OCI-LY7 (cell line): ENCODE measurements around the gene EHBP1. TPM values are rescaled to one million over a fixed set of nuclear protein-coding genes. Genes with fewer than 3 reads are reported as not detected.

Experiments used
- BruUV-seq: library from RNA; stranded (reverse); fragments of 400-500 nt; replicated peaks from 2 replicates; lab custom pipeline; 2021; lab: Mats Ljungman, UMichigan
- CTCF ChIA-PET: fragments of 300-600 bp; sonication (Branson Sonifier 250); formaldehyde crosslinking; loops from one replicate; lab custom pipeline; 2022; ENCODE audit warnings: antibody characterized with exemption; ENCODE audit not compliant: unreplicated experiment; lab: Charles Lee
- POLR2A ChIA-PET: fragments of 300-600 bp; sonication (Branson Sonifier 250); formaldehyde crosslinking; loops from one replicate; lab custom pipeline; 2022; ENCODE audit warnings: antibody characterized with exemption; lab: Charles Lee
- DNase-seq: peaks from one replicate; pipeline ENCODE4 v3.0.0-alpha.2; 2015; ENCODE audit warnings: low spot score
- H2AFZ ChIP-seq: fragments of 200-600 bp; sonication (generic), shearing (Covaris generic); 2 replicates; pipeline ENCODE4 v1.6.1; 2014; ENCODE audit warnings: mild to moderate bottlenecking, antibody characterized with exemption, low read length, moderate library complexity
- H3K27ac ChIP-seq: fragments of 200-600 bp; sonication (generic); 2 replicates; pipeline ENCODE4 v1.5.1; 2014; ENCODE audit warnings: mixed run types, low read depth, mild to moderate bottlenecking, moderate library complexity, low read length, inconsistent platforms; ENCODE audit not compliant: poor library complexity, severe bottlenecking
- H3K36me3 ChIP-seq: fragments of 200-600 bp; sonication (generic); 2 replicates; pipeline ENCODE4 v1.6.1; 2014; ENCODE audit warnings: mild to moderate bottlenecking, antibody characterized with exemption, low read length, moderate library complexity, mixed read lengths; ENCODE audit not compliant: insufficient read depth
- H3K4me1 ChIP-seq: fragments of 200-600 bp; sonication (generic); 2 replicates; pipeline ENCODE4 v1.5.1; 2014; ENCODE audit warnings: mild to moderate bottlenecking, low read length; ENCODE audit not compliant: insufficient read depth, poor library complexity, severe bottlenecking
- H3K4me2 ChIP-seq: fragments of 200-600 bp; sonication (generic); 2 replicates; pipeline ENCODE4 v1.6.1; 2014; ENCODE audit warnings: mild to moderate bottlenecking, low read length
- H3K4me3 ChIP-seq: fragments of 200-600 bp; sonication (generic); 2 replicates; pipeline ENCODE4 v1.5.1; 2014; ENCODE audit warnings: mild to moderate bottlenecking, low read depth, low read length; ENCODE audit not compliant: poor library complexity, severe bottlenecking
- H3K79me2 ChIP-seq: fragments of 200-600 bp; sonication (generic); 2 replicates; pipeline ENCODE4 v1.6.1; 2016; ENCODE audit warnings: low read depth, mild to moderate bottlenecking, low read length, moderate library complexity, mixed read lengths; ENCODE audit not compliant: insufficient read depth
- H3K9me2 ChIP-seq: fragments of 200-600 bp; sonication (generic); 2 replicates; pipeline ENCODE4 v1.6.1; 2016; ENCODE audit warnings: mild to moderate bottlenecking, low read length, mixed read lengths; ENCODE audit not compliant: insufficient read depth
- H3K9me3 ChIP-seq: fragments of 200-600 bp; sonication (generic); 2 replicates; pipeline ENCODE4 v1.6.1; 2014; ENCODE audit warnings: mild to moderate bottlenecking, mixed run types, low read length, mixed read lengths
- H4K20me1 ChIP-seq: fragments of 200-600 bp; sonication (generic); 2 replicates; pipeline ENCODE4 v1.6.1; 2014; ENCODE audit warnings: mild to moderate bottlenecking, antibody characterized with exemption, low read length, moderate library complexity, mixed read lengths; ENCODE audit not compliant: insufficient read depth
- EZH2phosphoT487 ChIP-seq: fragments of 200-600 bp; sonication (generic); IDR thresholded peaks from 2 replicates; pipeline ENCODE4 v1.6.1; 2018; ENCODE audit warnings: low read depth, borderline replicate concordance, mild to moderate bottlenecking, mixed run types, antibody characterized with exemption, low read length, moderate library complexity, mixed read lengths
- intact Hi-C: fragments of 100-400 bp; cut with micrococcal nuclease; formaldehyde crosslinking; loops from one replicate; pipeline ENCODE4 v1.10.0; 2022; ENCODE audit not compliant: unreplicated experiment
- total RNA-seq, 2 experiments: library from RNA; depleted of rRNA in 1 of 2; stranded (reverse); fragments of >200 nt in 1 of 2; shearing (Covaris generic) in 1 of 2; gene quantifications; 2 replicates each; pipeline ENCODE4 v1.2.3, GENCODE V29; 2014 to 2022
- TF ChIP-seq, protein P1 (sequence below): fragments of 200-600 bp; sonication (generic); conservative IDR thresholded peaks from 2 replicates; pipeline ENCODE4 v1.5.1; 2014; ENCODE audit warnings: mild to moderate bottlenecking, antibody characterized with exemption, low read length, moderate library complexity, mixed read lengths

The EHBP1 gene
- total RNA-seq, 2 experiments from 2014 or later: 26.8 to 34.1 TPM

DNA sequence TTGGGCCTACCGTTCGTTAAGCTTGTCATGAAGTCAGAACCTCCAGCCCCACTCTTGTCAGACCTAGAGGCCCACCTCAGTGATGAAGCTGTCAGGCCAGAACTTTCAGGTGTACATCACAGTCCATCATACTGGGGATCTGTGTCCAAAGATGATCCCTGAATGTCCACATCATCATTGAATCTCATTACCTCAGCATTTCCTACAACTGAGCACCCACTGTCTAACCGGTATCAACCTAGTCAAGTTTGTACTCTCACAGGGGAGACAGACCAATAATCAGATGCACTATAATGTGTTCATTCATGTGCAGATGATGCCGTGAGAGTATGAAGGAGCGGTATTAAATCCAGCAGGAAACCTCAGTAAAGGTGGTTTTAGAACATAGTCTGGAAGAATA lies 36.3 kb upstream of the EHBP1 start:
- Histone ChIP-seq H3K4me2 (no peak overlapping the region), H3K79me2 (no peaks in the 10 kb centered on the region)
- BruUV-seq: no TSS peak

DNA sequence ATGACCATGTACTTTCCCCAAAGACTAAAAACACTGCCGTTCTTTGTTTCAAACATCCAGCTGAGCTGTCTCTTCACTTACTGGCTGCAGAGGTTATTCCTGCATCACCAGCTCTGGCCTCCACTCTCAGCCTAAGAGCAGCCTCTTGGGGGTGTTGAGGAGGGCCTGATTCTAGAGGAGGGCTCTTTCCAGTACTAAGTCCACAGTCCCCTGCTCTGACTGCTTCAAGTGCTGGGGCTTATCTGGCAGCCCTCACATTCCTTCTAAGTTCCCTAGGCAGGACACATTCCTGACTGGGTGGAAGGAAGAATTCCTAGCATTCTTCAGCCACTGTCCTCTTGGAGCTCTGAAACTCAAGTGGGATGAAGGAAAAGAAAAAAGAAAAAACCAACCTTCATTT lies 32.9 kb upstream of the EHBP1 start:
- Histone ChIP-seq H3K79me2 (no peaks in the 10 kb centered on the region), H3K4me1 (no peaks in the 10 kb centered on the region), H4K20me1 (no peaks in the 10 kb centered on the region), H2AFZ (no peak overlapping the region), H3K9me3 (no peaks in the 10 kb centered on the region), H3K4me3 (no peak overlapping the region), H3K4me2 (no peak overlapping the region), H3K9me2 (no peaks in the 10 kb centered on the region), H3K36me3 (no peaks in the 10 kb centered on the region), H3K27ac (no peak overlapping the region)
- POLR2A ChIA-PET: no interaction called here
- intact Hi-C loops: no loop called here
- CTCF ChIA-PET: no interaction called here
- no TSS peak for BruUV-seq
- DNase-seq: no peak
- TF ChIP-seq, protein P1, sequence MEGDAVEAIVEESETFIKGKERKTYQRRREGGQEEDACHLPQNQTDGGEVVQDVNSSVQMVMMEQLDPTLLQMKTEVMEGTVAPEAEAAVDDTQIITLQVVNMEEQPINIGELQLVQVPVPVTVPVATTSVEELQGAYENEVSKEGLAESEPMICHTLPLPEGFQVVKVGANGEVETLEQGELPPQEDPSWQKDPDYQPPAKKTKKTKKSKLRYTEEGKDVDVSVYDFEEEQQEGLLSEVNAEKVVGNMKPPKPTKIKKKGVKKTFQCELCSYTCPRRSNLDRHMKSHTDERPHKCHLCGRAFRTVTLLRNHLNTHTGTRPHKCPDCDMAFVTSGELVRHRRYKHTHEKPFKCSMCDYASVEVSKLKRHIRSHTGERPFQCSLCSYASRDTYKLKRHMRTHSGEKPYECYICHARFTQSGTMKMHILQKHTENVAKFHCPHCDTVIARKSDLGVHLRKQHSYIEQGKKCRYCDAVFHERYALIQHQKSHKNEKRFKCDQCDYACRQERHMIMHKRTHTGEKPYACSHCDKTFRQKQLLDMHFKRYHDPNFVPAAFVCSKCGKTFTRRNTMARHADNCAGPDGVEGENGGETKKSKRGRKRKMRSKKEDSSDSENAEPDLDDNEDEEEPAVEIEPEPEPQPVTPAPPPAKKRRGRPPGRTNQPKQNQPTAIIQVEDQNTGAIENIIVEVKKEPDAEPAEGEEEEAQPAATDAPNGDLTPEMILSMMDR: no peak
- TF ChIP-seq EZH2phosphoT487: no peak

More for the DNA sequence above, 36.3 kb upstream of the EHBP1 start:
- ChIA-PET CTCF (no interaction called here), POLR2A (interaction anchor here (1.3 kb wide), 1 partner anchor 9 kb away, joined by 3 read pairs; no protein-coding TSS in a partner anchor)
- no peak for DNase-seq
- no peak overlapping the region for H3K4me3 ChIP-seq
- no peaks in the 10 kb centered on the region for H3K9me3 ChIP-seq
- H4K20me1 ChIP-seq: no peaks in the 10 kb centered on the region
- intact Hi-C loops: no loop called here
- H3K9me2 ChIP-seq: no peaks in the 10 kb centered on the region
- no peak overlapping the region for H2AFZ ChIP-seq
- no peaks in the 10 kb centered on the region for H3K36me3 ChIP-seq
- TF ChIP-seq, protein P1: no peak
- TF ChIP-seq EZH2phosphoT487: no peak
- H3K4me1 ChIP-seq: no peaks in the 10 kb centered on the region
- no peak overlapping the region for H3K27ac ChIP-seq

DNA sequence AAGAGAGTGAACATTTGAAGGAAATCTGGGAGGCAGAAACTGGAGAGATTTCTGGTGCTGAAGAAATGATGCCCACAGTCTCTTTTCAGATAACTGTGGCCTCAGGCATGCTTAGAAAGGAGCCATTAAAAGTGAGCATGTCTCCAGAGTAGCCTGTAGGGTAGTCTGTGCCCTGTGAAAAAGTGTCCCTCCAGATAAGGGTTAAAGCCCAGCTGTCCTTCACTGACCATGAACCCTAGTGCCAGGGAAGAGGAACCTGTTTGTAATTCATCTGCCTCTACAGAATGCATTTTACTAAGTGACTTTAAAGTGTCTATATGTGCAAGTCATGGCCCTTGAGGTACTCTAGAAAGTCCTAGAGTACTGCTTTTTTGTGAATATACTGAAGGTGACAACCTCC lies 30.5 kb upstream of the EHBP1 start:
- Histone ChIP-seq H3K79me2 (no peaks in the 10 kb centered on the region), H3K36me3 (no peaks in the 10 kb centered on the region), H3K9me2 (no peaks in the 10 kb centered on the region), H2AFZ (no peak overlapping the region), H3K4me1 (no peaks in the 10 kb centered on the region), H3K27ac (no peak overlapping the region), H3K4me2 (no peak overlapping the region), H4K20me1 (no peaks in the 10 kb centered on the region), H3K9me3 (no peaks in the 10 kb centered on the region), H3K4me3 (no peak overlapping the region)
- intact Hi-C loops: no loop called here
- TF ChIP-seq, protein P1: no peak
- TF ChIP-seq EZH2phosphoT487: no peak
- POLR2A ChIA-PET: no interaction called here
- CTCF ChIA-PET: no interaction called here
- no peak for DNase-seq
- BruUV-seq: no TSS peak
